Endodermal cell (in vitro differentiated cells): ENCODE data around the gene TBC1D10B. TPM values are rescaled to one million over a fixed set of nuclear protein-coding genes. Genes with fewer than 3 reads are reported as not detected.

Experiments used
- DNase-seq: peaks from one replicate; pipeline ENCODE4 v3.0.0-alpha.2; 2017
- H3K27ac ChIP-seq: 2 replicates; pipeline ENCODE4 v1.5.1; 2013; ENCODE audit warnings: mild to moderate bottlenecking, low read depth, low read length, moderate library complexity
- H3K27me3 ChIP-seq: 2 replicates; pipeline ENCODE4 v1.6.1; 2013; ENCODE audit warnings: mild to moderate bottlenecking, low read length, moderate library complexity; ENCODE audit not compliant: insufficient read depth, control insufficient read depth, poor library complexity, severe bottlenecking
- H3K36me3 ChIP-seq: 2 replicates; pipeline ENCODE4 v1.7.0; 2013; ENCODE audit warnings: mild to moderate bottlenecking, low read length, moderate library complexity; ENCODE audit not compliant: control insufficient read depth, insufficient read depth
- H3K4me1 ChIP-seq: one replicate; pipeline ENCODE4 v1.7.0; 2013; ENCODE audit warnings: low read length; ENCODE audit not compliant: control insufficient read depth, insufficient read depth
- H3K4me3 ChIP-seq: 2 replicates; pipeline ENCODE4 v1.5.1; 2013; ENCODE audit warnings: mild to moderate bottlenecking, low read length, moderate library complexity
- H3K9ac ChIP-seq: 2 replicates; pipeline ENCODE4 v1.6.1; 2013; ENCODE audit warnings: mild to moderate bottlenecking, low read length, moderate library complexity; ENCODE audit not compliant: poor library complexity, severe bottlenecking; ENCODE audit errors: extremely low read depth
- H3K9me3 ChIP-seq: 2 replicates; pipeline ENCODE4 v1.6.1; 2013; ENCODE audit warnings: mild to moderate bottlenecking, low read length, moderate library complexity; ENCODE audit not compliant: control insufficient read depth
- H3K27ac Mint-ChIP-seq: 2 replicates; pipeline ENCODE4 v1.8.0; 2020; ENCODE audit warnings: mixed read lengths
- H3K27me3 Mint-ChIP-seq: 2 replicates; pipeline ENCODE4 v1.8.0; 2021; ENCODE audit warnings: mild to moderate bottlenecking, mixed read lengths; ENCODE audit not compliant: insufficient read depth
- H3K36me3 Mint-ChIP-seq: 2 replicates; pipeline ENCODE4 v1.8.0; 2020; ENCODE audit warnings: low read depth, mixed read lengths
- H3K4me1 Mint-ChIP-seq: 2 replicates; pipeline ENCODE4 v1.8.0; 2020; ENCODE audit warnings: mixed read lengths
- H3K4me3 Mint-ChIP-seq: 2 replicates; pipeline ENCODE4 v1.8.0; 2020; ENCODE audit warnings: mild to moderate bottlenecking, moderate library complexity, mixed read lengths
- H3K9me3 Mint-ChIP-seq: 2 replicates; pipeline ENCODE4 v1.8.0; 2020; ENCODE audit warnings: mild to moderate bottlenecking, mixed read lengths
- CTCF ChIP-seq: fragments of 200-600 bp; sonication (generic); conservative IDR thresholded peaks from 2 replicates; pipeline ENCODE4 v1.5.0; 2021; ENCODE audit warnings: antibody characterized with exemption, mild to moderate bottlenecking
- WGBS, 2 experiments: methylation state at CpG; one replicate each; pipeline versions ENCODE4 v1.1.5 to v1.1.7; 2013; ENCODE audit warnings: missing lambda C conversion rate in 2 of 2, mixed read lengths in 1 of 2; ENCODE audit not compliant: insufficient coverage in 1 of 2, insufficient read length in 1 of 2; 5-methylcytosine and 5-hydroxymethylcytosine counted together
- total RNA-seq, 2 donors: library from RNA; stranded (reverse); fragmentation: NEBNext Ultra II Directional in 1 of 2; extraction: Animal tissue kit (Norgen Biotek cat#: 25700) in 1 of 2; gene quantifications; 2 replicates in 1 of 2; 3 replicates in 1 of 2; pipeline ENCODE4 v1.2.1, GENCODE V29; 2021

Gene TBC1D10B
- total RNA-seq, 2 donors from 2014 or later = 30.7 to 36.3 TPM

- no peak overlapping the region for H3K27ac Mint-ChIP-seq
- Histone ChIP-seq H3K4me3 (no peak overlapping the region), H3K4me1 (no peaks in the 10 kb centered on the region), H3K9ac (no peak overlapping the region), H3K27me3 (no peaks in the 10 kb centered on the region), H3K9me3 (no peaks in the 10 kb centered on the region), H3K36me3 (peaks cover 8% of the 10 kb centered on the region), H3K27ac (no peak overlapping the region)
- DNase-seq = no peak
- H3K27me3 Mint-ChIP-seq = peaks cover 4% of the 10 kb centered on the region
- no peaks in the 10 kb centered on the region for H3K4me1 Mint-ChIP-seq
- H3K9me3 Mint-ChIP-seq = peaks cover 2% of the 10 kb centered on the region
- 70 to 81% methylated on average over 2 of the region's 2 CpGs for WGBS, 2 experiments
- no peak overlapping the region for H3K4me3 Mint-ChIP-seq
- peaks cover 3% of the 10 kb centered on the region for H3K36me3 Mint-ChIP-seq
- TF ChIP-seq CTCF = no peak
Measured at GRCh38 chr16:30383521-30383920, 13.2 kb upstream of the TBC1D10B start.

GRCh38 chr16:30382111-30382881 lies 12.0 kb upstream of the TBC1D10B start, which contains the start of gene SEPTIN1:
Gene SEPTIN1 (minus strand): TSS chr16:30382561. CDS start chr16:30382542, 19 bp downstream.
- H3K36me3 Mint-ChIP-seq = peaks cover 3% of the 10 kb centered on the region
- DNase-seq = no peak
- Histone ChIP-seq H3K36me3 (peaks cover 8% of the 10 kb centered on the region), H3K27ac (no peak within 1 kb of the TSS), H3K4me3 (no peak within 1 kb of the TSS), H3K4me1 (peaks cover 3% of the 10 kb centered on the region), H3K9ac (no peak within 1 kb of the TSS), H3K27me3 (no peaks in the 10 kb centered on the region), H3K9me3 (no peaks in the 10 kb centered on the region)
- WGBS, 2 experiments = 85 to 87% methylated on average over 3 to 11 of the region's 12 CpGs
- H3K27ac Mint-ChIP-seq = peak within 1 kb of the TSS; percentile 39
- no peak within 1 kb of the TSS for H3K4me3 Mint-ChIP-seq
- H3K4me1 Mint-ChIP-seq = peaks cover 2% of the 10 kb centered on the region
- no peak for TF ChIP-seq CTCF
- peaks cover 2% of the 10 kb centered on the region for H3K9me3 Mint-ChIP-seq
- H3K27me3 Mint-ChIP-seq = peaks cover 4% of the 10 kb centered on the region

GRCh38 chr16:30381291-30382041 lies 11.2 kb upstream of the TBC1D10B start:
- H3K27ac ChIP-seq = no peak overlapping the region
- peak overlapping the region; percentile 39 for H3K27ac Mint-ChIP-seq

More at GRCh38 chr16:30381291-30382041, 11.2 kb upstream of the TBC1D10B start:
- Histone ChIP-seq H3K36me3 (peaks cover 8% of the 10 kb centered on the region), H3K4me3 (no peak overlapping the region), H3K9me3 (no peaks in the 10 kb centered on the region), H3K4me1 (peaks cover 3% of the 10 kb centered on the region), H3K9ac (no peak overlapping the region), H3K27me3 (no peaks in the 10 kb centered on the region)
- Mint-ChIP-seq H3K4me3 (no peak overlapping the region), H3K9me3 (peaks cover 2% of the 10 kb centered on the region), H3K4me1 (peaks cover 5% of the 10 kb centered on the region), H3K36me3 (peaks cover 3% of the 10 kb centered on the region), H3K27me3 (peaks cover 4% of the 10 kb centered on the region)
- DNase-seq = no peak
- WGBS, 2 experiments = 92 to 93% methylated on average over 2 to 13 of the region's 13 CpGs
- TF ChIP-seq CTCF = no peak
